ENCODE data around the gene SFMBT2. TPM values are rescaled to one million over a fixed set of nuclear protein-coding genes. Genes with fewer than 3 reads are reported as not detected.

Gene SFMBT2
- total RNA-seq, 4 donors from 2014 or later = 7.1 to 13.2 (median 9.0) TPM

DNA sequence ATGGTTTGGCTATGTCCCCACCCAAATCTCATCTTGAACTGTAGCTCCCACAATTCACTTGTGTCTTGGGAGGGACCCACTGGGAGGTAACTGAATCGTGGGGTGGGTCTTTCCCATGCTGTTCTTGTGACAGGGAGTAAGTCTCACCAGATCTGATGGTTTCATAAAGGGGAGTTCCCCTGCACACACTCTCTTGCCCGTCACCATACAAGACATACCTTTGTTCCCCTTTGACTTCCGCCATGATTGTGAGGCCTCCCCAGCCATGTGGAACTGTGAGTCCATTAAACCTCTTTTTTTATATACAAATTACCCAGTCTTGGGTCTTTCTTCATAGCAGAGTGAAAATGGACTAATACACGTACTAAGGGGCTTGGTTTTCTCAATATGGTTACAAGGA is 106.7 kb downstream of the SFMBT2 start:
- no peak for DNase-seq
- intact Hi-C loops (cut with DNase I) = no loop called here
- no peak for TF ChIP-seq POLR2A (IDR thresholded peaks at IDR 0.05)
- TF ChIP-seq, protein P1, sequence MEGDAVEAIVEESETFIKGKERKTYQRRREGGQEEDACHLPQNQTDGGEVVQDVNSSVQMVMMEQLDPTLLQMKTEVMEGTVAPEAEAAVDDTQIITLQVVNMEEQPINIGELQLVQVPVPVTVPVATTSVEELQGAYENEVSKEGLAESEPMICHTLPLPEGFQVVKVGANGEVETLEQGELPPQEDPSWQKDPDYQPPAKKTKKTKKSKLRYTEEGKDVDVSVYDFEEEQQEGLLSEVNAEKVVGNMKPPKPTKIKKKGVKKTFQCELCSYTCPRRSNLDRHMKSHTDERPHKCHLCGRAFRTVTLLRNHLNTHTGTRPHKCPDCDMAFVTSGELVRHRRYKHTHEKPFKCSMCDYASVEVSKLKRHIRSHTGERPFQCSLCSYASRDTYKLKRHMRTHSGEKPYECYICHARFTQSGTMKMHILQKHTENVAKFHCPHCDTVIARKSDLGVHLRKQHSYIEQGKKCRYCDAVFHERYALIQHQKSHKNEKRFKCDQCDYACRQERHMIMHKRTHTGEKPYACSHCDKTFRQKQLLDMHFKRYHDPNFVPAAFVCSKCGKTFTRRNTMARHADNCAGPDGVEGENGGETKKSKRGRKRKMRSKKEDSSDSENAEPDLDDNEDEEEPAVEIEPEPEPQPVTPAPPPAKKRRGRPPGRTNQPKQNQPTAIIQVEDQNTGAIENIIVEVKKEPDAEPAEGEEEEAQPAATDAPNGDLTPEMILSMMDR (IDR thresholded peaks at IDR 0.05) = no peak
- no peaks in the 10 kb centered on the region for H3K36me3 ChIP-seq
- no peak overlapping the region for H3K4me3 ChIP-seq (replicated peaks in 1 of 3)
- H3K4me1 ChIP-seq = peaks cover 0 to 11% of the 10 kb centered on the region in 2 donors
- H3K27ac ChIP-seq = no peak overlapping the region
- WGBS, 2 donors = 92 to 98% methylated on average over 4 of the region's 4 CpGs
- H3K27me3 ChIP-seq = no peaks in the 10 kb centered on the region
- no peaks in the 10 kb centered on the region for H3K9me3 ChIP-seq

DNA sequence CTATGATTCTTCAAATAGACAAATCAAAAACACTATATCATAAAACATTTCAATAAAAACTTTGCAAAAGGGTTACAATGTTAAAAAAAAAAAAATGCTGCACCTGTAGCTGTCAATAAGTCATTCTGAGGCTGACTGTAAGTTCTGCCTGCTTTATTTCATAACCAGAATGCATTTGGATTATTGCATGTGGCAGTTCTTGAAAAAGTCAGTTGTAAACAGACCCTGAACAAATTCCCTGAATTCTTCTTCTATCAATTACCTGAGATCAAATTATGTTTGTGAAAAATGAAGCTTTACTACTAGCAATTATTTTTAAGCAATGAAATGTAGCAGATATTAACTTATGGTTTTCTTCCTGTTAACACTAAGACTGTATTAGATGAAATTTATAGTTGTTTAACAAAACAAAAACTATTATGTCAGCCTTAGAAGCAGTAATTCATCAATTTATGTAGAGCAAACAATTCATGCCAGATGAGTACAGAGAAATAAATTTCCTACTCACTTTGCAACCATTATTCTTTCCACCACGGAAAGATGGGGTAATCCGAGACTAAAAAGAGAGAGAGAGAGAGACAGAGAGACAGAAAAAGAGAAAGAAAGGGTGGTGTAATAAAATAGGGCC is 107.8 kb downstream of the SFMBT2 start:
- H3K36me3 ChIP-seq = no peaks in the 10 kb centered on the region
- no peak for DNase-seq
- intact Hi-C loops (cut with DNase I) = no loop called here
- TF ChIP-seq POLR2A (IDR thresholded peaks at IDR 0.05) = no peak
- TF ChIP-seq, protein P1 (IDR thresholded peaks at IDR 0.05) = no peak
- no peak overlapping the region for H3K27ac ChIP-seq
- H3K4me1 ChIP-seq = peaks cover 0 to 11% of the 10 kb centered on the region in 2 donors
- no peaks in the 10 kb centered on the region for H3K27me3 ChIP-seq
- WGBS, 2 donors = 67 to 83% methylated on average over 2 of the region's 2 CpGs
- H3K4me3 ChIP-seq (replicated peaks in 1 of 3) = no peak overlapping the region
- no peaks in the 10 kb centered on the region for H3K9me3 ChIP-seq

DNA sequence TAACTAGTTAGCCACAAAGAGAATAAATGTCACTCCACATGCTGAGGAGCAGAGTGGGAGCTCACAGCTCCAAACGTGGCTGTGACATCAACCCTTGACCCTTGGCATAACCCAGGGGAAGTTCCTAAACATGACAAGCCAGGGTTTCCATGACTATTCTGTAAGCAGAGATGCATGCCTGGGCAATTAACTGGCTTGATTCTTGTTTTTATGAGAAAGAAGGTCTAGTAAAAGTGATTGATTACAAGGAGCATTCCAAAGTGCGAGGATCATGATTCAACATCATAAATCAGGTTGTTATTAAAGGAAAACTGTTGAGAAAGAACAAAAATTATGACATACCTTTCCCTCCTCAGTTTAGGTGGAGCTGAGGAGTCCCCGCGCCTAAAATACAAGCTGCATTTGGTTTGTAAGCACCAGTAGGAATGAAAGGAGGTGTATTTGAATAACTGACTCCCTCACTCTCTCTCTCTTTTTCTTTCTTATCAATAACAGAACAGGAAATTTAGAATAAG is 108.4 kb downstream of the SFMBT2 start:
- no peaks in the 10 kb centered on the region for H3K36me3 ChIP-seq
- H3K27ac ChIP-seq = no peak overlapping the region
- WGBS, 2 donors = 72 to 91% methylated on average over 4 of the region's 4 CpGs
- no peaks in the 10 kb centered on the region for H3K27me3 ChIP-seq
- H3K9me3 ChIP-seq = no peaks in the 10 kb centered on the region
- no peak for DNase-seq
- TF ChIP-seq POLR2A (IDR thresholded peaks at IDR 0.05) = no peak
- TF ChIP-seq, protein P1 (IDR thresholded peaks at IDR 0.05) = no peak
- peaks cover 0 to 11% of the 10 kb centered on the region in 2 donors for H3K4me1 ChIP-seq
- no peak overlapping the region for H3K4me3 ChIP-seq (replicated peaks in 1 of 3)
- intact Hi-C loops (cut with DNase I) = no loop called here

DNA sequence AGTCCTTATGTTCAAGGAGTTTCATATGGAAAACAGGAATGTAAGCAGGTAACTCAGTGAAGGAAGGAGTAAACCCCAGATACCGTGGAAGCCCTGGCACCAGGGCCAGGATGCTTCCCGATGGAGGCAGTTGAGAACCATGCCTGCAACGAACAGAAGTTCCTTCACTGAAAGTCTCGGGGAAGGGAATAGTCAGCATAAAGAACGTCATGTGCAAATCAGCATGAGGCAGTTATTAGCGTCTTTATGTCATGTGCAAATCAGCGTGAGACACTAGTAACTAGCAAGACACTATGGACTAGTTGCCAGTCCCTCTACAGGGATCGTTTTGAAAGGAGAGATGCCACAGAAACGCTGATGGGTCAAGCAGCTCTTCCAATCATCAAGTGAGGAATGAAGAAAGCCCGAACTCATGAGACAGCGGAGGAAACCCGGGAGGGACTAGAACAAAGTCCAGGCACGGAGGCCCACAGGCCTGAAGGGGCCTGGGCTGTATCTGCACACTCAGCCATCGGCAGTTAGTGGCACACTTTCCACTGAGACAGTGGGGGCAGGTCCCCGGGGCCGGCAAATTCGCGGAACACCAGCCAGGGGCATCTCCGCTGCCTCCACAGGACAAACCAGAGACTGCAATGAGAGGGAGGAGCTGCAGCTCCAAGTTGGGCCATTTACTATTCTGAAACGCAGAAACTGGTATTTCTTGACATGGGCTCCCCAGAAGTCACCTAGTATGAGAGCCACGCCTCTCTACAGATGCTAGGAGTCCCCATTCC is 109.6 kb downstream of the SFMBT2 start:
- no peaks in the 10 kb centered on the region for H3K27me3 ChIP-seq
- intact Hi-C loops (cut with DNase I) = no loop called here
- DNase-seq = no peak
- H3K9me3 ChIP-seq = no peaks in the 10 kb centered on the region
- H3K36me3 ChIP-seq = no peaks in the 10 kb centered on the region
- no peak overlapping the region for H3K27ac ChIP-seq
- WGBS, 2 donors = 72 to 77% methylated on average over 21 of the region's 21 CpGs
- H3K4me3 ChIP-seq (replicated peaks in 1 of 3) = no peak overlapping the region
- TF ChIP-seq, protein P1 (IDR thresholded peaks at IDR 0.05) = peak in 1 of 6 experiments; percentile 12
- TF ChIP-seq POLR2A (IDR thresholded peaks at IDR 0.05) = no peak
- H3K4me1 ChIP-seq = peaks cover 0 to 8% of the 10 kb centered on the region in 2 donors
